Measurements from ENCODE around the gene SLC12A8. TPM values are rescaled to one million over a fixed set of nuclear protein-coding genes. Genes with fewer than 3 reads are reported as not detected.

The SLC12A8 gene
- total and polyA plus RNA-seq, 10 of the 15 experiments (the other 5 are each of a cell fraction or from before 2014, with no cell fraction given) = 2.5 to 71.6 (median 50.1) TPM

- no peak for TF ChIP-seq ZBTB40 (IDR thresholded peaks at IDR 0.05; ENCODE audit: borderline replicate concordance)
- TF ChIP-seq PRDM15 (CRISPR knock-in tag; IDR thresholded peaks at IDR 0.05) = no peak
- TF ChIP-seq, protein P1, sequence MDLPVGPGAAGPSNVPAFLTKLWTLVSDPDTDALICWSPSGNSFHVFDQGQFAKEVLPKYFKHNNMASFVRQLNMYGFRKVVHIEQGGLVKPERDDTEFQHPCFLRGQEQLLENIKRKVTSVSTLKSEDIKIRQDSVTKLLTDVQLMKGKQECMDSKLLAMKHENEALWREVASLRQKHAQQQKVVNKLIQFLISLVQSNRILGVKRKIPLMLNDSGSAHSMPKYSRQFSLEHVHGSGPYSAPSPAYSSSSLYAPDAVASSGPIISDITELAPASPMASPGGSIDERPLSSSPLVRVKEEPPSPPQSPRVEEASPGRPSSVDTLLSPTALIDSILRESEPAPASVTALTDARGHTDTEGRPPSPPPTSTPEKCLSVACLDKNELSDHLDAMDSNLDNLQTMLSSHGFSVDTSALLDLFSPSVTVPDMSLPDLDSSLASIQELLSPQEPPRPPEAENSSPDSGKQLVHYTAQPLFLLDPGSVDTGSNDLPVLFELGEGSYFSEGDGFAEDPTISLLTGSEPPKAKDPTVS (IDR thresholded peaks at IDR 0.05; ENCODE audit: low read depth, low read length) = no peak
- no peak for TF ChIP-seq BACH1 (IDR thresholded peaks at IDR 0.05; ENCODE audit: borderline replicate concordance)
- TF ChIP-seq, protein P2, sequence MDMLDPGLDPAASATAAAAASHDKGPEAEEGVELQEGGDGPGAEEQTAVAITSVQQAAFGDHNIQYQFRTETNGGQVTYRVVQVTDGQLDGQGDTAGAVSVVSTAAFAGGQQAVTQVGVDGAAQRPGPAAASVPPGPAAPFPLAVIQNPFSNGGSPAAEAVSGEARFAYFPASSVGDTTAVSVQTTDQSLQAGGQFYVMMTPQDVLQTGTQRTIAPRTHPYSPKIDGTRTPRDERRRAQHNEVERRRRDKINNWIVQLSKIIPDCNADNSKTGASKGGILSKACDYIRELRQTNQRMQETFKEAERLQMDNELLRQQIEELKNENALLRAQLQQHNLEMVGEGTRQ (IDR thresholded peaks at IDR 0.05; ENCODE audit: borderline replicate concordance, low read depth, low read length) = no peak
- TF ChIP-seq CEBPZ (IDR thresholded peaks at IDR 0.05; ENCODE audit: low read depth, low read length) = no peak
- no peak for TF ChIP-seq ZNF274 (IDR thresholded peaks at IDR 0.05; ENCODE audit: insufficient read depth, insufficient read length)
- no peak for TF ChIP-seq IRF3 (IDR thresholded peaks at IDR 0.05)
Observed at GRCh38 chr3:125211523-125212090, 941 bp downstream of the SLC12A8 start (continued).
